AG04450 (cell line): Measurements from ENCODE around the gene UFD1. TPM values are rescaled to one million over a fixed set of nuclear protein-coding genes. Genes with fewer than 3 reads are reported as not detected.

ENCODE experiments used
- CTCF ChIA-PET: fragments of 300-600, 350-600 bp; formaldehyde crosslinking; extraction: SDS; loops from one replicate; lab custom pipeline; 2022; ENCODE audit warnings: antibody characterized with exemption, inconsistent platforms; lab: Charles Lee
- POLR2A ChIA-PET: fragments of 350-600 bp; formaldehyde crosslinking; extraction: SDS; loops from one replicate; lab custom pipeline; 2021; ENCODE audit warnings: antibody characterized with exemption, inconsistent platforms; lab: Yijun Ruan, JAX
- DNase-seq: peaks from one replicate; pipeline ENCODE4 v3.0.0-alpha.2; 2011; ENCODE audit warnings: low read depth, low spot score
- H3K27ac ChIP-seq: one replicate; pipeline ENCODE4 v1.5.1; 2012; ENCODE audit warnings: low read depth, low read length, control low read depth
- H3K27me3 ChIP-seq: one replicate; pipeline ENCODE4 v1.6.0; 2012; ENCODE audit warnings: low read length; ENCODE audit not compliant: control insufficient read depth, insufficient read depth
- H3K4me3 ChIP-seq: 2 replicates; pipeline ENCODE4 v1.5.1; 2011; ENCODE audit warnings: mild to moderate bottlenecking, low read depth, low read length, control low read depth
- H3K9me3 ChIP-seq: 2 replicates; pipeline ENCODE4 v1.5.1; 2012; ENCODE audit warnings: low read length; ENCODE audit not compliant: control insufficient read depth, insufficient read depth
- CTCF ChIP-seq: IDR thresholded peaks from 2 replicates; pipeline ENCODE4 v1.5.1; 2011; ENCODE audit warnings: low read depth, low read length, control low read depth, inconsistent platforms
- polyA minus RNA-seq: library from RNA; depleted of rRNA, polyadenylated mRNA; stranded (reverse); fragments of >200 nt; gene quantifications from 2 replicates; pipeline ENCODE4 v1.2.3, GENCODE V29; 2011; rRNA and poly(A)+ RNA removed
- polyA plus RNA-seq: library from polyadenylated mRNA; depleted of rRNA; stranded (reverse); fragments of >200 nt; gene quantifications from 2 replicates; pipeline ENCODE4 v1.2.3, GENCODE V29; 2011; rRNA removed

The UFD1 gene, protein sequence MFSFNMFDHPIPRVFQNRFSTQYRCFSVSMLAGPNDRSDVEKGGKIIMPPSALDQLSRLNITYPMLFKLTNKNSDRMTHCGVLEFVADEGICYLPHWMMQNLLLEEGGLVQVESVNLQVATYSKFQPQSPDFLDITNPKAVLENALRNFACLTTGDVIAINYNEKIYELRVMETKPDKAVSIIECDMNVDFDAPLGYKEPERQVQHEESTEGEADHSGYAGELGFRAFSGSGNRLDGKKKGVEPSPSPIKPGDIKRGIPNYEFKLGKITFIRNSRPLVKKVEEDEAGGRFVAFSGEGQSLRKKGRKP
- polyA plus RNA-seq = 87.3 and 104 TPM in 2 replicates
- 101 and 107 TPM in 2 replicates for polyA minus RNA-seq

DNA sequence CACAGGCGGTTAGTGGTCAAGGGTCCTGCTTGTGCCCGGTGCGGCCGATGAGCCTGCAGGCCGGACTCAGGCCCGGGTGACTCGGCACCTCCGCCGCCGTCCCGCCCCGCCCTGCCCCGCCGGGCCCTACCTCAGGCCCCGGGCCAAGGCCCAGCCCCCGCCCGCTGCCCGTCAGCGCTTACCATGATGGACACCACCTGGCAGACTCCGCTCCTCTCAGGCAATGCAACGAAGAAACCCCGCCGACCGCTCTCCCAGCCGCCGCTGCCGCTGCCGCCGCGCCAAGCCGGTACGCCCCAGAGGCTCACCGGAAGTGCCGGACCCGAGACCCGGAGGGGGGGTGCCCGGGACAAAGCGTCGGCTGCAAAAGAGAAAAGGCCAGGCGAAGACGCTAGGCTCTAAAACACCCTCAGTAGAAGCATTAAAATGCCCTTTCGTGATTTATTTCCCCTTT is at the start of gene UFD1:
UFD1 (minus strand) TSS at position 293 of the 454 bp plus-strand sequence; CDS start at position 185, 108 bp downstream.
- no peaks in the 10 kb centered on the region for H3K27me3 ChIP-seq
- CTCF ChIA-PET = interaction anchor here (3.8 kb wide), 1 partner anchor 151 kb away, joined by 26 read pairs; no protein-coding TSS in a partner anchor
- peak within 1 kb of the TSS; percentile 99 for H3K27ac ChIP-seq
- POLR2A ChIA-PET = interaction anchor here (0.8 to 2.9 kb wide), 5 partner anchors 34 to 1560 kb away, joined by 3 to 13 read pairs (median 3); partner anchors contain the start of genes ESS2, HIRA and MRPL40
- peak within 1 kb of the TSS; percentile 98 for H3K4me3 ChIP-seq
- DNase-seq = peak; percentile 72
- H3K9me3 ChIP-seq = no peaks in the 10 kb centered on the region; the same call in 1 of the 2 replicates
- no peak for TF ChIP-seq CTCF

DNA sequence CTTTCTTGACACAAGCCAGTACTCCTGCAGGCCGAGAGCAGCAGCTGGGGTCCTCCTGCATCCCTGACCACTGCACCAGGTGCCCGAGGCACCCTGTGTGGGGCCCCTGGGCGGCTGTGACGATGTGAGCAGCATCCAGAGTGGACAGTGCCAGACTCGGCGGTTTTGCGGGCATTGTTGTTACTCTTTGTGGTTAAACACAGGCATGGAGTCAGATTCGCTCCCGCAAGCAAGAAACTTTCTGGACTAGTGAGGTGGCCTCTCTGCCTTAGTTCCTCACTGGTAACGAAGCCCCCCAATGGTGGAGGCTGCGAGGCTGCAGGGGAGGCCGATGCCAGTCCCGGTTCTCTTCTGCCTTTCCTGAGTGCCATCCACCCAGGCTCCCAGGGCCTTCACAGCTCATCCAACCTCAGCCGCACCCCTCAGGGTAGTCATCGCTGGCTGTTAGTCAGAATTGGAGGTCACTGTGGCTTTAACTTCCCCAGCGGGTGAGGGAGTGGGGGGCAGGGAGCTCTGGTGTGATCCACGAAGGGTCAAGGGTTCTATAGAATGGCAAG is 48.9 kb upstream of the UFD1 start:
- POLR2A ChIA-PET = no interaction called here
- H3K9me3 ChIP-seq = no peaks in the 10 kb centered on the region; the same call in 1 of the 2 replicates
- TF ChIP-seq CTCF = no peak
- no peak for DNase-seq
- no peak overlapping the region for H3K4me3 ChIP-seq
- no peak overlapping the region for H3K27ac ChIP-seq
- CTCF ChIA-PET = no interaction called here
- peaks cover 26% of the 10 kb centered on the region for H3K27me3 ChIP-seq

DNA sequence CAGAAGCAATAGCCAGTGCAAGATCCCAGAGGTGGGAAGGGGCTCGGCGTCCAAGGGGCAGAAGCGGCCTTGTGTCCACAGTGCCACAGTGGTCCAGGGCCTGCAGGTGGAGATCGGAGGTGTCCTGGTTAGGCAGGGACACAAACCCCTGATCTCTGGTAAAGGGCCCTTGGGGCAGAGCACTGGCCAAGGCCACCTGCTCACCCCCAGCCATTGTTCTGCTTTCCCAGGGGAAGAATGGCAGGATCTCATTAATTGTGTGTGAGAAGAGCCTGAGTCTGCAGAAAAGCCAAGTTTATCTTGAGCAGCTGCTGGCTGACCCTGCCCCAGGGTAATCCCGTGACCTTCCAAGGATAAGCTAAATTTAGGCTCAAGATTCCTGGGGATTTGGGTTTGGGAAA is 48.3 kb upstream of the UFD1 start:
- DNase-seq = no peak
- H3K9me3 ChIP-seq = no peaks in the 10 kb centered on the region; the same call in 1 of the 2 replicates
- CTCF ChIA-PET = no interaction called here

GRCh38 chr22:19526702-19527111 is 47.7 kb upstream of the UFD1 start:
- Histone ChIP-seq H3K27me3 (peaks cover 26% of the 10 kb centered on the region), H3K4me3 (no peak overlapping the region), H3K27ac (no peak overlapping the region), H3K9me3 (no peaks in the 10 kb centered on the region; the same call in 1 of the 2 replicates)
- ChIA-PET POLR2A (no interaction called here), CTCF (no interaction called here)
- no peak for TF ChIP-seq CTCF
- no peak for DNase-seq

More for the DNA sequence above, 48.3 kb upstream of the UFD1 start:
- Histone ChIP-seq H3K27ac (no peak overlapping the region), H3K27me3 (peaks cover 26% of the 10 kb centered on the region), H3K4me3 (no peak overlapping the region)
- POLR2A ChIA-PET = no interaction called here
- no peak for TF ChIP-seq CTCF
